AG10803 (cell line): ENCODE measurements around the gene TMEM223.
A peak's percentile ranks its signal among the peaks of the same experiment; 100 is the strongest.

ENCODE experiments used
- DNase-seq: peaks from one replicate; pipeline ENCODE4 v3.0.0; 2010; ENCODE audit warnings: low read depth
- H3K4me3 ChIP-seq: 2 replicates; pipeline ENCODE4 v1.5.1; 2011; ENCODE audit warnings: mild to moderate bottlenecking, low read length, control low read depth
- CTCF ChIP-seq: conservative IDR thresholded peaks from 2 replicates; pipeline ENCODE4 v1.5.1; 2011; ENCODE audit warnings: mild to moderate bottlenecking, low read length, control low read depth, inconsistent platforms

The TMEM223 gene

GRCh38 chr11:62805961-62806441 is 14.2 kb upstream of the TMEM223 start:
- peak overlapping the region; percentile 74 for H3K4me3 ChIP-seq
- no peak for TF ChIP-seq CTCF
- DNase-seq = no peak

DNA sequence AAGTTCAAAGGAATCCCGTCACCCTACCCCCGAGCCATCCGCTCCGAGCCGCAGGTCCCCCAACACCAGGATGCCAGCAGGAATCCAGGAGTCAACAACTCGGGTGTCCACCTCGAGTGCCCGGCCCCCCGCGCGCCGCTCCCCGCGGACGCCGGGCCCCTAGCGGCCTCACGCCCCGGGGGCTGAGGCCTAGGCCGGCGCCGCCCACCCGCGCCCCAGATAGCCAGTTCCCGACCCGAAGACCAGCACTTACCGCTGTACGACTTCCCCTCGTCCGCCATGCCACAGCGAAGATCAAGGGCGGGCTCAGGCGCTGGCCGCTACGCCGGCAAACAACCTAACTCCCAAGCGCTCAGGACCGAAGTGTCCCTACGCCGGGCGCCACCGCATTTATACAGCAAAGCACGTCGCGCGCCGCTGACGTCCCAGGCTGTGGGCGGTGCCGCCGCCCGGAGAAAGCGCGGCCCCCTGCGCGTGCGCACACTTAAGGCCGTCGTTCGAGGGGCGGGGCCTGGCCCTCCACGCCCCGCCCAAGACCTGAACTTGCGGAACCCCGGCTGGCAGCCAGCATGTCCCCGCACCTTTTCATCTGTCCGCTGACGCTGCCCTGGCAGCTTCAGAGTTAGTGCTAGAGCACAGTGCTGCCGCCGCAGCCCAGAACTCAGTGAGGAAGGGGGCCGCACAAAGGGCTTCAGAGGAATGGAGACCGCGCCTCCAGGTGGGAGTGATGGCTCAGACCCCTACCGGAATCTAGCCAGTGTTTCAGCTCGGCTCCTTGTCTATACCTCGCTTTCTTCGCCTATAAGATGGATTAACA is 13.5 kb upstream of the TMEM223 start, which contains the start of gene NXF1:
TSS of gene NXF1 (minus strand) at position 365 of the 817 bp plus-strand sequence. CDS start at position 281, 84 bp downstream.
- DNase-seq = peak; percentile 92
- peak; percentile 29 for TF ChIP-seq CTCF

GRCh38 chr11:62804310-62805075 is 12.7 kb upstream of the TMEM223 start:
- H3K4me3 ChIP-seq = peak overlapping the region; percentile 74

More for the DNA sequence above, 13.5 kb upstream of the TMEM223 start, which contains the start of gene NXF1:
- peak within 1 kb of the TSS; percentile 74 for H3K4me3 ChIP-seq

GRCh38 chr11:62801071-62801470 is 9.3 kb upstream of the TMEM223 start:
- DNase-seq = no peak
- TF ChIP-seq CTCF = no peak

More at GRCh38 chr11:62804310-62805075, 12.7 kb upstream of the TMEM223 start:
- no peak for TF ChIP-seq CTCF
- DNase-seq = peak; percentile 45

GRCh38 chr11:62799486-62799885 is 7.7 kb upstream of the TMEM223 start:
- no peak for DNase-seq
- TF ChIP-seq CTCF = no peak
- H3K4me3 ChIP-seq = no peak overlapping the region

More at GRCh38 chr11:62801071-62801470, 9.3 kb upstream of the TMEM223 start:
- H3K4me3 ChIP-seq = no peak overlapping the region

- DNase-seq = no peak
- no peak for TF ChIP-seq CTCF
- no peak overlapping the region for H3K4me3 ChIP-seq
Measured at GRCh38 chr11:62796281-62796680, 4.5 kb upstream of the TMEM223 start.
